Measurements from ENCODE around the gene ABCF3.
"Not testable (repeated sequence)": the region's sequence is repeated elsewhere in the genome, so short reads cannot be mapped to it uniquely, and the experiment has no call there.

Gene ABCF3

DNA sequence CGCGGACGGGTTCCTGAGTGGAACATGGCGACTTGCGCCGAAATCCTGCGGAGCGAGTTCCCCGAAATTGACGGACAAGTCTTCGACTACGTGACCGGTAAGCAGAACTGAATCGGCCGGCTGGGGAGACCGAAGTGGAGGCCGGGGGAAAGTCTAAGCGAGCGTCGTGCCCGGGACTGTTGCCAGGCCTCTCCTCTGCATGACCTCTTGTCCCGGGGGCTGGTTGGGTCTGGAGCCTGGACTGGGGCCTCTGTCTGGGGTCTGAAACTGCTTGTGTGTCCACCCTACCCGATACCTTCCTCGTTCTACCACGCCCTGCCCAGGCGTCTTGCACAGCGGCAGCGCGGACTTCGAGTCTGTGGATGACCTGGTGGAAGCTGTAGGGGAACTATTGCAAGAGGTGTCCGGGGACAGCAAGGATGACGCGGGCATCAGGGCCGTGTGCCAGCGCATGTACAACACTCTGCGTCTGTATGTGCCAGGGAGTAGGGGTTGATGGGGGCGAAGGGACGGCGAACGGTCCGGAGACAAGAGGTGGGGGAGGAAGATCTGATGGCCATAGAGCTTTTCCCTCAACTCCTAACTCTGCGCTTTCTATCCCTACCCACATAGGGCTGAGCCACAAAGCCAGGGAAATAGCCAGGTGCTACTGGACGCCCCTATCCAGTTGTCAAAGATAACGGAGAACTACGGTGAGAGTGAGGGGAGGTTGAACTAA, at the start of gene ABCF3:
ABCF3 (plus strand) TSS at position 16 of the 718 bp plus-strand sequence; CDS start at position 25, 9 bp downstream.
- no peak for DNase-seq (ENCODE audit: low spot score)

DNA sequence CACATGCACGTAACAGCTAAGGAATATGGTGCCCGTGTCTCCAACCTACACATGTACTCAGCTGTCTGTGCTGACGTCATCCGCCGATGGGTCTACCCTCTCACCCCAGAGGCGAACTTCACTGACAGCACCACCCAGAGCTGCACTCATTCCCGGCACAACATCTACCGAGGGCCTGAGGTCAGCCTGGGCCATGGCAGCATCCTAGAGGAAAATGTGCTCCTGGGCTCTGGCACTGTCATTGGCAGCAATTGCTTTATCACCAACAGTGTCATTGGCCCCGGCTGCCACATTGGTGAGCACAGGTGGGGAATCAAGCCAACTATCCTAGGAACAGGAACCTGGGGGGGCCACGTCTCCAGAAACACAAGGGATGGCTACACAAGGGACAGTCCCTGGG, 45.6 kb upstream of the ABCF3 start:
- DNase-seq (ENCODE audit: low spot score): no peak

GRCh38 chr3:184142199-184142598, 43.8 kb upstream of the ABCF3 start:
- no peak for DNase-seq (ENCODE audit: low spot score)

- no peak for DNase-seq (ENCODE audit: low spot score)
Measured at GRCh38 chr3:184143327-184143726, 42.7 kb upstream of the ABCF3 start.

DNA sequence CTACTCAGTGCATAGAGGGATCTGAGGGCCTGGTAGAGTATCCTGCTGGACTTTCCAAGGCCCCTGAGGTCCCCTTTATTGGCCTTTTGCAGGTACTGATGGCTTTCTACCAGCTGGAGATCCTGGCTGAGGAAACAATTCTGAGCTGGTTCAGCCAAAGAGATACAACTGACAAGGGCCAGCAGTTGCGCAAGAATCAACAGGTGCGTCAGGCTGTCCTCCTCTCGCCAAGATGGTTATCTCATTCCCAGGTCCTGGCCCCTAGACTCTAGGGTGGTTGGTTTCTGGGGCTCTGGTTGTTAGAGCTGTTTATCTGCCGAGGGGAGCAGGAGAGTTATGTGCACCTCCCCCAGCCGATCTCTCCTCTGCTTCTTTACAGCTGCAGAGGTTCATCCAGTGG, 41.5 kb upstream of the ABCF3 start:
- DNase-seq (ENCODE audit: low spot score): no peak

DNA sequence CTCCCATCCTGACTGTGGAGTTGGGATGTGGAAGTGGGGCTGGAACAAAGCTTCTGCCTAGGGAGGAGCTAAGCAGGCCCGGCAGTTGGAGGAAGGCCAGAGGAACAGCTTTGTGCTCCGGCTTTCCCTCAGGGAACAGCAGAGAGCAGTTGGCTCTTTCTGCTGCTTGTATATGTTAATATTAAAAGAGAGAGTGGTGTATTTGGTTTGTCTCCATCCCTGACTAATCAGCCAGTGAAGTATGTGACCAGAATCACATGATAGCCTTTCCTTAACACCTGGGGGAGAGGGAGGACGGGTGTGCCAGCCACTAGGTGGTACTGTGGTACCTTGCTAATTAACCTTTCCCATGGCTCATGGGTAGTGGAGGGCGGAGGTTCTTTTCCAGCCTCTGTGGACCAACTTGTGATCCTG, 40.9 kb upstream of the ABCF3 start:
- DNase-seq (ENCODE audit: low spot score): peak; percentile 46

DNA sequence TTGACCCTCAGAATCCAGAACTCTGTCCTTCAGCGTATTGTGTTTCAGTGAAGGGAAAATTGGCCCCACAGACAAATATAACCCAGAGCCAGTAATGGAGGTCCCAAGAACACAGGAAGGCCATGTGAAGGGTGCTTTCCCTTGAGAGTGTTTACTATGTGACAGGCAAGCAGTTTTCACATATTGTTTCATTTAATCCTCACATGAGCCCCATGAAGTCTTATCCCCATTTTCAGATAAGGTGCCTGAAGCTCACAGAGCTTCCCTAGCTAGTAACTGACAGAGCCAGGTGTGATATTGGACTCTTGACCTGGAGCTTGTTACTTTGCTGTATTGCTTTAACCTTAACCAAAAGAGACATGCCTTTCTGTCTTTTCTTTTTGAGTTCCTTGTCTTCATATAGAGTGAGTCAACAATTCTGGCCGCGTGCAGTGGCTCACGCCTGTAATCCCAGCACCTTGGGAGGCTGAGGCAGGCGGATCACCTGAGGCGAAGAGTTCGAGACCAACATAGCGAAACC, 40.2 kb upstream of the ABCF3 start:
- DNase-seq (ENCODE audit: low spot score): no peak

DNA sequence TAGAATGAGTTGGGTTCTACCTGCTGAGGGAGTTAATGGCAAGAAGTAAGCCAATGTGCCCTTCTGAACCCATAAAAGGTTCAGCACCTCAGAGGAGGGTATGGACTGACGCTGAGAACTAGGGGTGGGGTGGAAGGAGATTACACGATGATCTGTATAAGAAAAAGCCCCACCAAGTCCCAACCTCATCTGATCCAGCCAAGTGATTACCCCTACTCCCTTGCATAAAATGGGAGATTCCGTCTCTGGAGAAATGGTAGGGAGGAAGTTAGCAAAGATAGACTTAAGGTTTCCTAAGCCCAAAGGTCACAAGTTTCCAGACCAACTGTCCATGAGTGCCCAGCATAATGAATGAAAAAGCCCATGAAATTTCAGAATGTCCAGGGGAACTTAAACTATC, 37.9 kb upstream of the ABCF3 start:
- DNase-seq (ENCODE audit: low spot score): no peak

GRCh38 chr3:184149123-184149522, 36.9 kb upstream of the ABCF3 start:
- no peak for DNase-seq (ENCODE audit: low spot score)

- not testable (repeated sequence) for DNase-seq (ENCODE audit: low spot score)
Measured at GRCh38 chr3:184149770-184150169, 36.2 kb upstream of the ABCF3 start.

DNA sequence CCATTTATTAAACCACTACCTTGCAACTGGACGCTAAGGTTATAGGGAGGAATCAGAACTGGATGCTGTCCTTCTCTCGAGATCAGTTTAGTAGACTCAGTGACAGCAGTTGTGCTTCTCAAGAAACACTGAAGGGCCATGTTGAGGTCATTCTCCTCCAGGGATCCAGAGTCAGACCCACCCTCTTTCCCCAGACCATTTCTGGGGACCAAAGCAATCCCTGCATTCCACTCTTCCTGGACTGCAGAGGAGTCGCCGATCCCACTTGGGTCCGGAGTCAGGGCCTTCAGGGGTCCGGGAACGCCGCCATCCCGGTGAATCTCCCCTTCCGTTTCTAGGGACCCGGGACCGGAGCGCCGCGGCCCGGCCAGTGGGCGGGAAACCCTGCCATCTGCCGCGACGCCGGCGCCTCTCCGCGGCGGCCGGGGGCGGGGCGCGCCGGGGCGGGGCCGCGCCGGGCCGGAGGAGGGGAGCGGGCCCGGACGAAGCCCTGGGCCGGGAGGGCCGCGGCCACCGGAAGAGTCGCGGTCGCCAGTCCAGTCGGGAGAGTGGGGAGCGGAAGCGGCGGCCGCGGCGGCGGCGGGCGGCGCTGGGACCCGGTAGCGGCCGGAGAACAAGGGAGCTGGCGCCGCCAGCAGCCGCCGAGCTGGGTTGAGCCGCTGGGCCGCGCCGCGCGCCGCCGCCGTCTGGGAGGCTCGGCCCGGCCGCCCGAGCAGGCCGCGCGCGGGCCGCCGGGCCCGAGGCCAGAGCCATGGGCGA, 30.9 kb upstream of the ABCF3 start, which contains the start of gene DVL3:
DVL3 (plus strand) TSS at position 493 of the 759 bp plus-strand sequence; CDS start at position 752, 259 bp downstream.
- DNase-seq (ENCODE audit: low spot score): peak; percentile 44

GRCh38 chr3:184155644-184156521, 30.1 kb upstream of the ABCF3 start:
- DNase-seq (ENCODE audit: low spot score): peak; percentile 57

DNA sequence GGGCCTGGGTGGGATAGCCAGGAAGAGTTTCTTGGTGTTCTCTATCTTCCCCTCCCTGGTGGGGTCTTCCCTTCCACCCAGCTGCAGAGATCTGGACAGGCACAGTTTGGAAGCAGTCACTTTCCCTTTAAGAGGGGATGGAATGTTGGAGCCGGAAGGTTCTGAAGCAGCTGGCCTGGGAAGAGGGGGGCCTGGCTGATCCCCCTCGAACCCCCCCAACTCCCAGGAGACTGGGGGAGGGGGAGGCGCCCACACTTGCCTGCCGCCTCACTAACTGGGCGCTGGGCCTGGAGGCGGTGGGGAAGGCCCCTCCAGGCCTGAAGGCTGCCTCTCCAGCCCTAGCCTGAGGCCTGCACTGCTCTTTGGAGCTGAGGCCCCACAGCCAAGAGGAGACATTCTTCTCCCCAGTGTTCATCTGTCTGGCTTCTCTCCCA, 29.5 kb upstream of the ABCF3 start:
- DNase-seq (ENCODE audit: low spot score): no peak

GRCh38 chr3:184157206-184157605, 28.8 kb upstream of the ABCF3 start:
- DNase-seq (ENCODE audit: low spot score): no peak

GRCh38 chr3:184158404-184158803, 27.6 kb upstream of the ABCF3 start:
- DNase-seq (ENCODE audit: low spot score): no peak

DNA sequence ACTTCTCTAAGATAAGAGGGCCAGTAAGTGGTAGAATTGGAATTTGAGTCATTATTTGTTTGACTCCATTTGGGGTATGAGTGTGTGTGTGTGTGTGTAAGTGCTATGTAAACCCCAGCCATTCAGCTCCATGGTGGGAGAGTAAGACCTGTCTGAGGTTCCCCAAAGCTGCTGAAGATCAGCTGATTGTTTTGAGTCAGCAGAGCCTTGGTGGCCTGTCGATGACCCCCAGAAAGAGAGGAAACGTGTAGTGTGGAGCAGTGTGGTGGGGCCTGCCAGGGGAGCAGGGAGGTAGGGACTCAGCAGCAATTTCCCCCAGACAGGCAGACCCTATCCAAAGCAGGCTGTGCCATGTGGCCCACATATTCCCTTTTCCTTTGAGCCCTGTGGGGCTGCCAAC, 25.5 kb upstream of the ABCF3 start:
- no peak for DNase-seq (ENCODE audit: low spot score)

GRCh38 chr3:184162571-184163070, 23.4 kb upstream of the ABCF3 start:
- DNase-seq (ENCODE audit: low spot score): not testable (repeated sequence)

GRCh38 chr3:184164648-184165330, 21.2 kb upstream of the ABCF3 start:
- DNase-seq (ENCODE audit: low spot score): no peak

- DNase-seq (ENCODE audit: low spot score): no peak
Measured at GRCh38 chr3:184165543-184165942, 20.5 kb upstream of the ABCF3 start.

- no peak for DNase-seq (ENCODE audit: low spot score)
Measured at GRCh38 chr3:184166671-184167070, 19.3 kb upstream of the ABCF3 start.

GRCh38 chr3:184167786-184168185, 18.2 kb upstream of the ABCF3 start:
- DNase-seq (ENCODE audit: low spot score): no peak

Data from NAMALWA (cell line).